ENCODE results near the gene HCN1.

Gene HCN1

DNA sequence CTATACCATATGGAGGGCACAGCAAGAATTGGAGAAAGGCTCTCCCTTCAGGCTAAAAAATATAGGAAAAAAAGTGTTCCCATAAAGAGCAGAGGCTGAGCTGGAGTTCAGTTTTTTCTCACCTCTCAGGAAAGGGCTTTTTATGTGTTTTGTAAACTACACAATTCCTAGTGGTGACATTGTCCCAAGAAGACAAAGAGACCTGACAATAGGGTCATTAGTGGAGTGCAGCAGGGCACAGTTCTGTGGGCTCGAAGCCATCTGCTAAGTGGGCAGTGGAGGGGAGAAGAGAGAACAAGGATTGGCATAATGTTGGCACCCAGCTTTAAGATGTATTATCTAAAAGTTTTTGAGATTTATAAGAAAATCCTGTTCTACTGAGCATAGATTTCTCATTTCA, 162.5 kb downstream of the HCN1 start:
- no peak for DNase-seq (ENCODE audit: low spot score)
- TF ChIP-seq CTCF (IDR thresholded peaks at IDR 0.05; ENCODE audit: borderline replicate concordance, control extremely low read depth, extremely low read depth, insufficient read depth, missing control alignments): no peak
- in situ Hi-C loops (cut with MboI; ENCODE audit: low sequenced_read_pairs, unreplicated experiment): no loop called here

DNA sequence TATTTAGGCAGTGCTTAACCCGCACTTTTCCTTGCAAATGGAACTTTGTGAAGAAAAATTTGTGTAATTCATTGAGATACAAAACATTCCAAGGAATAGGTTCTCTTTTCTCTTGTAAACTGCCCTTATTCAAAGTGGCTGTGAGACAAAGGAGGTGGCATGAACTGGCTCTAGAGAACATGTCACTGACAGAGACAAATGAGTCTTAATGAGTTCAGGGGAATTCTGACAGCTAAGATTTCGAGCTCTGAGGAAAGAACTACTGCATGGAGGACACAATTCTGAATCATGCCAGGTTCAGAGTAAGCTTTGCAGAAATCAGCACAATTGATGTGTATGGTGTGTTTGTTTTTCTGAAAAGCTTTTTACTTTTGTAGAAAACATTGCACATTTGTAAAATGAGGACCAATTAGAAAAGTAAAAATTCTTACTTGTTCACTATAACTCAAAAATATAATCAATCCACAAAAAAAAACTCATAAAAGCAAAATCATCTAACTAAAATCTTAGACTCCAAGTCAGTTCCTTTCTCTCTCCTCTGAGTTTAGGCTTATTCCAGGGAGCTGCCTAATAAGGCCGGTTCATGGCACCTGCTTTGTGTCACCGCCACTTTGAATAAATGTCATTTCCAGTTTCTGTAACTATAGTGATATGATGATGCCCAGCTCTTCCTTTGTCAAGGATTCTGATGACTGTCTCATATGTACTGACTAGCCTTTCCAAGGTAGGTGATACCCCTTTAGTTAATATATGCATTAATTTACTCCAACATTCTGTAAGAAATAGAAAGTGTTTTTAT, 163.2 kb downstream of the HCN1 start:
- no peak for DNase-seq (ENCODE audit: low spot score)
- TF ChIP-seq CTCF (IDR thresholded peaks at IDR 0.05; ENCODE audit: borderline replicate concordance, control extremely low read depth, extremely low read depth, insufficient read depth, missing control alignments): no peak
- in situ Hi-C loops (cut with MboI; ENCODE audit: low sequenced_read_pairs, unreplicated experiment): no loop called here

- DNase-seq (ENCODE audit: low spot score): no peak
- no peak for TF ChIP-seq CTCF (IDR thresholded peaks at IDR 0.05; ENCODE audit: borderline replicate concordance, control extremely low read depth, extremely low read depth, insufficient read depth, missing control alignments)
- in situ Hi-C loops (cut with MboI; ENCODE audit: low sequenced_read_pairs, unreplicated experiment): no loop called here
Observed at GRCh38 chr5:45521067-45521466, 175.1 kb downstream of the HCN1 start.

- in situ Hi-C loops (cut with MboI; ENCODE audit: low sequenced_read_pairs, unreplicated experiment): no loop called here
- no peak for TF ChIP-seq CTCF (IDR thresholded peaks at IDR 0.05; ENCODE audit: borderline replicate concordance, control extremely low read depth, extremely low read depth, insufficient read depth, missing control alignments)
- no peak for DNase-seq (ENCODE audit: low spot score)
Observed at GRCh38 chr5:45512521-45512920, 183.7 kb downstream of the HCN1 start.

DNA sequence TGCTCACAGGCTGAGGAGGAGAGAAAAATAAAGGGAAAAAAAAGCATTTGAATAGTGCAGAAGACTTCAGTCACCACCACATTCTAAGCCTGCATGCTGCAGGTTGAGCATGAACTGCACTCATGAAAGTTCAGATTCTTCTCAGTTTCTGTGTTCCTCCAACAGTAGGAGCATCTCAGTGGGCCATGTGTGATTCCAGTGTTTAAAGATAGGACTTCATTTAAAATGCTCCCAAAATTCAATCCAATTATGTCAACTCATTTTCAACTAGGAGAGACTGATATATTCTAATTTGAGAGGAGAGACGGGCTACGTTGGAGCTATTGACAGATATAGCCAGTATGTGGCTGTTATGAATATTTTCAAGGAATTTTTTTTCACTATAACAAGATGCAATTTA, 186.8 kb downstream of the HCN1 start:
- DNase-seq (ENCODE audit: low spot score): no peak
- in situ Hi-C loops (cut with MboI; ENCODE audit: low sequenced_read_pairs, unreplicated experiment): no loop called here
- no peak for TF ChIP-seq CTCF (IDR thresholded peaks at IDR 0.05; ENCODE audit: borderline replicate concordance, control extremely low read depth, extremely low read depth, insufficient read depth, missing control alignments)

DNA sequence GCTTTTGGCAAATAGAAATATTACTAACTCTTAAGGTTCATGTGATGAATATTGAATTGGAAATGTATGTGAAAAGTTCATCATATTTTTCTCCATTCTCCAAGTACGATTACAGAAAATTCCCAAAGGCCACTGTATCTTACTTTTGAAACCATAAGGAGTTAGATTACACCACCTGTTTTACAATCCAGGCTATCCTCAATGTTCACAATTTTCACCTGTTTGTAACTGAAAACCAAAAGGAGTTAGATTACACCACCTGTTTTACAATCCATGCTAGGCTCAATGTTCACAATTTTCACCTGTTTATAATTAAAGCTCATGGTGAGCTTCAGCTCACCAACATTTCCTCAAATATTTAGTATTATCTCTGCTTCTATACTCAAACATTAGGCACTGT, 188.0 kb downstream of the HCN1 start:
- DNase-seq (ENCODE audit: low spot score): no peak
- TF ChIP-seq CTCF (IDR thresholded peaks at IDR 0.05; ENCODE audit: borderline replicate concordance, control extremely low read depth, extremely low read depth, insufficient read depth, missing control alignments): no peak
- in situ Hi-C loops (cut with MboI; ENCODE audit: low sequenced_read_pairs, unreplicated experiment): no loop called here

Measured in GM13976 (cell line).